Measurements from ENCODE around the gene RNF25. TPM values are rescaled to one million over a fixed set of nuclear protein-coding genes. Genes with fewer than 3 reads are reported as not detected.

The RNF25 gene
- total RNA-seq, 1 experiment from 2014 or later, result 40.7 TPM

- Histone ChIP-seq H3K79me2 (ENCODE audit: insufficient read depth, low read length) (no peaks in the 10 kb centered on the region), H2BK12ac (ENCODE audit: insufficient read length, low read depth, low read length) (no peak overlapping the region), H2BK120ac (ENCODE audit: low read depth, low read length, poor library complexity, severe bottlenecking) (no peak overlapping the region), H3K27me3 (ENCODE audit: insufficient read depth, low read length) (no peaks in the 10 kb centered on the region), H3K18ac (ENCODE audit: insufficient read length, low read depth, low read length) (no peak overlapping the region), H3T11ph (ENCODE audit: low read length) (no peak overlapping the region), H4K5ac (ENCODE audit: insufficient read length, low read depth, low read length) (no peak overlapping the region), H3K23ac (ENCODE audit: insufficient read length, low read depth, low read length) (no peak overlapping the region), H4K8ac (replicated peaks; ENCODE audit: insufficient read length, low read depth, low read length) (no peak overlapping the region), H2BK20ac (ENCODE audit: low read depth, low read length, poor library complexity, severe bottlenecking) (no peak overlapping the region), H2BK15ac (ENCODE audit: low read depth, low read length) (no peak overlapping the region), H2AK5ac (ENCODE audit: insufficient read length, low read length) (no peak overlapping the region), H2AFZ (ENCODE audit: low read length) (no peak overlapping the region), H3K79me1 (ENCODE audit: insufficient read depth, low read depth, low read length, poor library complexity, severe bottlenecking) (no peaks in the 10 kb centered on the region), H4K20me1 (ENCODE audit: control insufficient read depth, insufficient read depth, insufficient read length) (no peaks in the 10 kb centered on the region), H3K56ac (ENCODE audit: insufficient read length, low read depth, low read length) (no peak overlapping the region), H3K9me3 (ENCODE audit: control insufficient read depth, low read depth, low read length) (no peaks in the 10 kb centered on the region), H3K4me1 (ENCODE audit: insufficient read depth, low read length) (no peaks in the 10 kb centered on the region), H3K9ac (ENCODE audit: extremely low read depth, insufficient read length, low read length) (no peak overlapping the region), H3K4me2 (ENCODE audit: insufficient read depth, insufficient read length, low read length) (no peak overlapping the region), H3K27ac (ENCODE audit: insufficient read length, low read depth, low read length) (no peak overlapping the region), H3K4ac (ENCODE audit: low read depth, low read length) (no peak overlapping the region), H2BK5ac (ENCODE audit: insufficient read length, low read length) (no peak overlapping the region), H3K23me2 (ENCODE audit: insufficient read length, low read depth, low read length, poor library complexity, severe bottlenecking) (no peaks in the 10 kb centered on the region), H3K14ac (ENCODE audit: insufficient read depth, low read length) (no peak overlapping the region), H4K91ac (ENCODE audit: insufficient read length, low read depth, low read length) (no peak overlapping the region)
- Mint-ChIP-seq H3K4me1 (no peaks in the 10 kb centered on the region), H3K4me3 (no peak overlapping the region), H3K27me3 (ENCODE audit: low read depth) (no peaks in the 10 kb centered on the region; the same call in 1 of the 2 replicates), H3K36me3 (ENCODE audit: insufficient read depth in 1 of 3, low read depth in 3 of 3) (no peaks in the 10 kb centered on the region), H3K9me3 (no peaks in the 10 kb centered on the region), H3K27ac (no peak overlapping the region)
- WGBS (ENCODE audit: extremely low coverage, insufficient read length, low lambda C conversion rate), result no CpG with 5 or more reads among the region's 7 CpGs
- DNase-seq, result no peak
- TF ChIP-seq CTCF (conservative IDR thresholded peaks at IDR 0.05), result no peak
Observed at GRCh38 chr2:218622606-218623365, 49.0 kb downstream of the RNF25 start.

Data from H9 (cell line).